ENCODE measurements around the gene ROBO4.

Gene ROBO4

DNA sequence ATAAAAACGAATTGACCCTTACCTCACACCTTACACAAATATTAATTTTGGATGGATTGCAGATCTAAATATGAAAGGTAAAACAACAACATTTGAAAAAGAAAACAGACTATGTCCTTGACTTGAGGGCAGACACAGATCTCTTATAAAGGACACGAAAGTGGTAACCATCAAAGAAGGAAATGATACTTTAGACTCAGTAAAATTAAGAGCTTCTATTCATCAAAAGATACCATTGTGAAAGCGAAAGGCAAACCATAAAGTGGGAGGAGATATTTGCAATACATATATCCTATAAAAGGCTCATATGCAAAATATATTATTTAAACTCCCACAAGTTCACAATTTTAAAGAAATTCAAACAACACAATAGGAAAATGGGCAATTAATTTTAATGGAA, 33.1 kb upstream of the ROBO4 start:
- Histone ChIP-seq H3K9me2 (replicated peaks; ENCODE audit: control insufficient read depth, low read length) (no peaks in the 10 kb centered on the region), H3K4me1 (ENCODE audit: control insufficient read depth, low read length) (no peaks in the 10 kb centered on the region), H3K9me3 (ENCODE audit: control insufficient read depth, insufficient read depth, low read length) (no peaks in the 10 kb centered on the region), H3K27me3 (ENCODE audit: control insufficient read depth, low read length) (peaks cover 5% of the 10 kb centered on the region), H3K79me2 (ENCODE audit: control insufficient read depth, low read length) (no peaks in the 10 kb centered on the region), H4K20me1 (ENCODE audit: control insufficient read depth, insufficient read depth, low read depth, low read length) (no peaks in the 10 kb centered on the region), H3K4me2 (ENCODE audit: low read length) (no peak overlapping the region), H3K4me3 (ENCODE audit: low read length) (no peak overlapping the region), H3F3A (ENCODE audit: control insufficient read depth, insufficient read depth) (no peaks in the 10 kb centered on the region), H3K27ac (ENCODE audit: low read depth, low read length) (no peak overlapping the region), H3K36me3 (ENCODE audit: control insufficient read depth, low read length) (no peaks in the 10 kb centered on the region)
- TF ChIP-seq, protein P1, sequence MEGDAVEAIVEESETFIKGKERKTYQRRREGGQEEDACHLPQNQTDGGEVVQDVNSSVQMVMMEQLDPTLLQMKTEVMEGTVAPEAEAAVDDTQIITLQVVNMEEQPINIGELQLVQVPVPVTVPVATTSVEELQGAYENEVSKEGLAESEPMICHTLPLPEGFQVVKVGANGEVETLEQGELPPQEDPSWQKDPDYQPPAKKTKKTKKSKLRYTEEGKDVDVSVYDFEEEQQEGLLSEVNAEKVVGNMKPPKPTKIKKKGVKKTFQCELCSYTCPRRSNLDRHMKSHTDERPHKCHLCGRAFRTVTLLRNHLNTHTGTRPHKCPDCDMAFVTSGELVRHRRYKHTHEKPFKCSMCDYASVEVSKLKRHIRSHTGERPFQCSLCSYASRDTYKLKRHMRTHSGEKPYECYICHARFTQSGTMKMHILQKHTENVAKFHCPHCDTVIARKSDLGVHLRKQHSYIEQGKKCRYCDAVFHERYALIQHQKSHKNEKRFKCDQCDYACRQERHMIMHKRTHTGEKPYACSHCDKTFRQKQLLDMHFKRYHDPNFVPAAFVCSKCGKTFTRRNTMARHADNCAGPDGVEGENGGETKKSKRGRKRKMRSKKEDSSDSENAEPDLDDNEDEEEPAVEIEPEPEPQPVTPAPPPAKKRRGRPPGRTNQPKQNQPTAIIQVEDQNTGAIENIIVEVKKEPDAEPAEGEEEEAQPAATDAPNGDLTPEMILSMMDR (IDR thresholded peaks at IDR 0.05; ENCODE audit: low read depth, low read length, poor library complexity, severe bottlenecking) = no peak
- no peak for TF ChIP-seq EZH2phosphoT487 (IDR thresholded peaks at IDR 0.05; ENCODE audit: borderline replicate concordance, low read length)

DNA sequence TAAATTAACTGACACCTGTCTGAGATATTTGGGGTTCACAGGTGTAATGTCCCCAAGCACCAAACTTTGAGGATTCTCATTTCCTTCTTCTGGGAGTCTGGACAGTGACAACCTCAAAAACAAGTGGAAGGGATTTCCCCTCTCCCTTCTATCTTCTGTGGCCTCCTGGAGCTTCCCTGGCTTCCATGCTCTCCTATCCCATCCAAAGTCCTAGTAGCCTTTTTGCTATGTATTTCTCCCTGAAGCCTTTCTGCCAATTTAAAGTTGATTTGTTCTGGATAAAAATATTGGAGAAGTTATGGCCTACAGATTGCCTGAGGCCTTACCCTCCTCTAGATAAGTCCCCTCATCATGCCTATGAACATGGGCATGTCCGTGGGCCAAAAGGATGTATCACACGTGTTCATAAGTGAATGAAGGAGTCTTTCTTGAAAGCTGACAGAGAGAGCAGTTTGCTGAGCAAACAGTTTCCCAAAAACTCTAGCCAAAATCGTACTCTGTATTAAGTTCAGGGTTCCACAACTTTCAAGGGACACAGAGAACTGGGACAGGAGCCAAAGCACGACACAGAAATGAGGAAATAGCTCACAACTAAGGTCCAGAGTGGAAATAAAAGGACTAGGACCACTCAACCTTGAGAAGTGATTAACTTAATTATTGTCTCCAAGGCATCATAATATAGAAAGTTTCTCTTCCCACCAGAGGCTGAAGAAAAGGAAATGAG, 31.4 kb upstream of the ROBO4 start:
- Histone ChIP-seq H3K9me3 (ENCODE audit: control insufficient read depth, insufficient read depth, low read length) (no peaks in the 10 kb centered on the region), H3K79me2 (ENCODE audit: control insufficient read depth, low read length) (no peaks in the 10 kb centered on the region), H3K4me3 (ENCODE audit: low read length) (no peak overlapping the region), H4K20me1 (ENCODE audit: control insufficient read depth, insufficient read depth, low read depth, low read length) (no peaks in the 10 kb centered on the region), H3K9me2 (replicated peaks; ENCODE audit: control insufficient read depth, low read length) (no peaks in the 10 kb centered on the region), H3K27me3 (ENCODE audit: control insufficient read depth, low read length) (peaks cover 4% of the 10 kb centered on the region; the same call in 1 of the 2 replicates), H3K4me2 (ENCODE audit: low read length) (no peak overlapping the region), H3F3A (ENCODE audit: control insufficient read depth, insufficient read depth) (no peaks in the 10 kb centered on the region), H3K27ac (ENCODE audit: low read depth, low read length) (no peak overlapping the region), H3K36me3 (ENCODE audit: control insufficient read depth, low read length) (no peaks in the 10 kb centered on the region), H3K4me1 (ENCODE audit: control insufficient read depth, low read length) (no peaks in the 10 kb centered on the region)
- TF ChIP-seq, protein P1 (IDR thresholded peaks at IDR 0.05; ENCODE audit: low read depth, low read length, poor library complexity, severe bottlenecking) = no peak
- TF ChIP-seq EZH2phosphoT487 (IDR thresholded peaks at IDR 0.05; ENCODE audit: borderline replicate concordance, low read length) = no peak

DNA sequence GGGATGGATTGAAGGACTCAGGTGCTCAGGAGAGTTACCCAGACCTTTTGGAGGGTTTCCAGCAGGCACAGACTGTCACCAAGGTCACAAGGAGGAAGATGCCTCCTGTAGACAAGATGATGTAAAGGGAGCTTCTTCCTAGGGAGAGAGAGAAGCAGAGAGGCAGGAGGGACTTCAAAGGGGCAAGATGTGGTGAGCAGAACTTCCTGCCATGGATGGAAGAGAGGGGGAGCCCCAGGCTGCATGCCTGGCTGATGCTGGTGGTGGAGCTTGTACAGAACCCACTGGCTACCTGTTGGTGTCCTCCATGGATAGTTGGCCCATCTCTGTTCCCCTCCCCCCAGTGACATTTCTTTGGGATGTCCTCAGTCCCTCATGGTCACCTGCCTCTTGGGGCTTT, 25.6 kb upstream of the ROBO4 start:
- Histone ChIP-seq H3K36me3 (ENCODE audit: control insufficient read depth, low read length) (no peaks in the 10 kb centered on the region), H3K79me2 (ENCODE audit: control insufficient read depth, low read length) (no peaks in the 10 kb centered on the region), H3K27ac (ENCODE audit: low read depth, low read length) (no peak overlapping the region), H4K20me1 (ENCODE audit: control insufficient read depth, insufficient read depth, low read depth, low read length) (no peaks in the 10 kb centered on the region), H3K4me1 (ENCODE audit: control insufficient read depth, low read length) (no peaks in the 10 kb centered on the region), H3F3A (ENCODE audit: control insufficient read depth, insufficient read depth) (no peaks in the 10 kb centered on the region), H3K9me2 (replicated peaks; ENCODE audit: control insufficient read depth, low read length) (no peaks in the 10 kb centered on the region), H3K4me2 (ENCODE audit: low read length) (no peak overlapping the region), H3K9me3 (ENCODE audit: control insufficient read depth, insufficient read depth, low read length) (no peaks in the 10 kb centered on the region), H3K4me3 (ENCODE audit: low read length) (no peak overlapping the region), H3K27me3 (ENCODE audit: control insufficient read depth, low read length) (peaks cover under 1% of the 10 kb centered on the region; the same call in 1 of the 2 replicates)
- no peak for TF ChIP-seq EZH2phosphoT487 (IDR thresholded peaks at IDR 0.05; ENCODE audit: borderline replicate concordance, low read length)
- TF ChIP-seq, protein P1 (IDR thresholded peaks at IDR 0.05; ENCODE audit: low read depth, low read length, poor library complexity, severe bottlenecking) = no peak
